ENCODE results near the gene TRAPPC6A. TPM values are rescaled to one million over a fixed set of nuclear protein-coding genes. Genes with fewer than 3 reads are reported as not detected.

The TRAPPC6A gene
- total and polyA plus RNA-seq, 2 of the 4 experiments (the other 2 are of a cell fraction) = 4.1 to 13.4 TPM

DNA sequence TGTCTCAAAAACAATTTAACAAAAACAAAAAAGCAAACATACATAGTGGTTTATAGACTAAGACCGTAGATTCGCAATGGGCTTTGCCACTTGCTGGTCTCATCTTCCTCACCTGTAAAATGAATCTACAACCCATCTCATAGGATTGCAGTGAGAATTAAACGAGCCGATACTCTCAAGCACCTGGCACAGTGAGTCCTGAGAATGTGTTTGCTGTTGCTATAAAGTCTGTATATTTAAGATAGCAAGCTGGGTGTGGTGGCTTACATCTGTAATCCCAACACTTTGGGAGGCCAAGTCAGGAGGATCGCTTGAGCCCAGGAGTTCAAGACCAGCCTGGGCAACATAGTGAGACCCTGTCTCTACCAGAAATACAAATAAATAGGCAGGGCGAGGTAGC is 44.7 kb upstream of the TRAPPC6A start:
- Histone ChIP-seq H4K8ac (ENCODE audit: low read depth in 2 of 2, low read length in 2 of 2) (no peak overlapping the region), H3K4me1 (ENCODE audit: control insufficient read depth, insufficient read depth, low read length) (no peaks in the 10 kb centered on the region), H3K27me3 (ENCODE audit: control insufficient read depth, insufficient read depth, low read length) (peaks cover 41% of the 10 kb centered on the region), H3K14ac (replicated peaks; ENCODE audit: low read depth, low read length) (no peak overlapping the region), H2BK20ac (ENCODE audit: low read depth, low read length) (no peak overlapping the region), H2AFZ (replicated peaks; ENCODE audit: low read length, poor library complexity) (no peak overlapping the region), H3K56ac (ENCODE audit: extremely low read depth, insufficient read depth, low read length) (no peak overlapping the region), H3K23ac (ENCODE audit: low read depth, low read length) (no peak overlapping the region), H2BK5ac (ENCODE audit: low read depth, low read length, poor library complexity, severe bottlenecking) (no peak overlapping the region), H4K5ac (ENCODE audit: low read depth, low read length) (no peak overlapping the region), H2BK120ac (ENCODE audit: low read depth, low read length) (no peak overlapping the region), H2AK5ac (ENCODE audit: low read depth, low read length) (no peak overlapping the region), H3K18ac (ENCODE audit: low read depth, low read length) (no peak overlapping the region), H4K20me1 (ENCODE audit: insufficient read depth, low read length) (no peaks in the 10 kb centered on the region; the same call in 1 of the 2 replicates), H4K91ac (ENCODE audit: insufficient read depth, low read depth, low read length) (no peak overlapping the region), H3K27ac (ENCODE audit: insufficient read depth, low read length) (no peak overlapping the region), H3K4ac (ENCODE audit: low read depth, low read length) (no peak overlapping the region), H2AK9ac (replicated peaks; ENCODE audit: low read depth, low read length, poor library complexity) (no peak overlapping the region), H3K4me3 (ENCODE audit: insufficient read depth, low read depth, low read length) (no peak overlapping the region), H3K9me3 (ENCODE audit: control insufficient read depth, insufficient read depth, low read length) (no peaks in the 10 kb centered on the region), H2BK15ac (ENCODE audit: low read depth, low read length) (no peak overlapping the region), H3K36me3 (ENCODE audit: control insufficient read depth, insufficient read depth, low read length) (no peaks in the 10 kb centered on the region), H3K9ac (ENCODE audit: low read depth, low read length) (no peak overlapping the region), H3K4me2 (ENCODE audit: low read depth, low read length) (no peak overlapping the region), H3K9me1 (ENCODE audit: insufficient read depth, low read length) (no peaks in the 10 kb centered on the region), H3K79me1 (ENCODE audit: low read depth in 1 of 2, low read length in 2 of 2) (no peaks in the 10 kb centered on the region)
- 100% methylated on average over 1 of the region's 6 CpGs; no CpG with 5 or more reads in 1 of the 2 experiments for WGBS, 2 experiments (ENCODE audit: extremely low coverage in 2 of 2, insufficient read length in 1 of 2)
- intact Hi-C loops (cut with micrococcal nuclease) (no loop called here), in situ Hi-C loops (cut with MboI; ENCODE audit: low sequenced_read_pairs) (no loop called here), dilution Hi-C loops (cut with HindIII; ENCODE audit: low sequenced_read_pairs, unreplicated experiment) (no loop called here)
- BruUV-seq (replicated peaks) = no TSS peak
- no peak for DNase-seq
- ATAC-seq (ENCODE audit: low read depth) = no peak
- POLR2A ChIA-PET (ENCODE audit: unreplicated experiment) = no interaction called here
- CTCF ChIA-PET = no interaction called here
- TF ChIP-seq BHLHE40 (IDR thresholded peaks at IDR 0.05; ENCODE audit: low read depth, low read length) = no peak
- TF ChIP-seq RCOR1 (IDR thresholded peaks at IDR 0.05; ENCODE audit: insufficient replicate concordance, low read length) = no peak
- TF ChIP-seq, protein P1, sequence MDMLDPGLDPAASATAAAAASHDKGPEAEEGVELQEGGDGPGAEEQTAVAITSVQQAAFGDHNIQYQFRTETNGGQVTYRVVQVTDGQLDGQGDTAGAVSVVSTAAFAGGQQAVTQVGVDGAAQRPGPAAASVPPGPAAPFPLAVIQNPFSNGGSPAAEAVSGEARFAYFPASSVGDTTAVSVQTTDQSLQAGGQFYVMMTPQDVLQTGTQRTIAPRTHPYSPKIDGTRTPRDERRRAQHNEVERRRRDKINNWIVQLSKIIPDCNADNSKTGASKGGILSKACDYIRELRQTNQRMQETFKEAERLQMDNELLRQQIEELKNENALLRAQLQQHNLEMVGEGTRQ (IDR thresholded peaks at IDR 0.05; ENCODE audit: low read depth, low read length) = no peak
- TF ChIP-seq, protein P2, sequence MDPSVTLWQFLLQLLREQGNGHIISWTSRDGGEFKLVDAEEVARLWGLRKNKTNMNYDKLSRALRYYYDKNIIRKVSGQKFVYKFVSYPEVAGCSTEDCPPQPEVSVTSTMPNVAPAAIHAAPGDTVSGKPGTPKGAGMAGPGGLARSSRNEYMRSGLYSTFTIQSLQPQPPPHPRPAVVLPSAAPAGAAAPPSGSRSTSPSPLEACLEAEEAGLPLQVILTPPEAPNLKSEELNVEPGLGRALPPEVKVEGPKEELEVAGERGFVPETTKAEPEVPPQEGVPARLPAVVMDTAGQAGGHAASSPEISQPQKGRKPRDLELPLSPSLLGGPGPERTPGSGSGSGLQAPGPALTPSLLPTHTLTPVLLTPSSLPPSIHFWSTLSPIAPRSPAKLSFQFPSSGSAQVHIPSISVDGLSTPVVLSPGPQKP (IDR thresholded peaks at IDR 0.05; ENCODE audit: borderline replicate concordance, low read depth, low read length) = no peak

Data from IMR-90 (cell line).